Hepatocyte (in vitro differentiated cells): Measurements from ENCODE around the gene KRT36. TPM values are rescaled to one million over a fixed set of nuclear protein-coding genes. Genes with fewer than 3 reads are reported as not detected.
A peak's percentile ranks its signal among the peaks of the same experiment; 100 is the strongest.

ENCODE experiments used
- DNase-seq: peaks from one replicate; pipeline ENCODE4 v3.0.0-alpha.2; 2016; ENCODE audit warnings: low spot score
- H2AFZ ChIP-seq: fragments of 200-600 bp; sonication (generic); 2 replicates; pipeline ENCODE4 v1.6.0; 2016; ENCODE audit warnings: antibody characterized with exemption, mild to moderate bottlenecking
- H3K27ac ChIP-seq: fragments of 200-600 bp; sonication (generic); 2 replicates; pipeline ENCODE4 v1.5.1; 2016; ENCODE audit warnings: mild to moderate bottlenecking
- H3K27me3 ChIP-seq: fragments of 200-600 bp; sonication (generic); 2 replicates; pipeline ENCODE4 v1.6.1; 2016
- H3K36me3 ChIP-seq: fragments of 200-600 bp; sonication (generic); replicated peaks from 2 replicates; pipeline ENCODE4 v1.5.1; 2016; ENCODE audit warnings: low read depth; ENCODE audit not compliant: insufficient read depth
- H3K4me1 ChIP-seq: fragments of 200-600 bp; sonication (generic); 2 replicates; pipeline ENCODE4 v1.5.1; 2016; ENCODE audit warnings: mild to moderate bottlenecking, moderate library complexity; ENCODE audit not compliant: insufficient read depth
- H3K4me2 ChIP-seq: fragments of 200-600 bp; sonication (generic); 2 replicates; pipeline ENCODE4 v1.6.0; 2016
- H3K4me3 ChIP-seq: fragments of 200-600 bp; sonication (generic); 2 replicates; pipeline ENCODE4 v1.5.1; 2016; ENCODE audit warnings: mild to moderate bottlenecking
- H3K79me2 ChIP-seq: fragments of 200-600 bp; sonication (generic); 2 replicates; pipeline ENCODE4 v1.6.0; 2017; ENCODE audit warnings: mild to moderate bottlenecking
- H3K9me2 ChIP-seq: fragments of 200-600 bp; sonication (generic); replicated peaks from 2 replicates; pipeline ENCODE4 v1.6.0; 2017; ENCODE audit warnings: mild to moderate bottlenecking; ENCODE audit not compliant: insufficient read depth
- H3K9me3 ChIP-seq: fragments of 200-600 bp; sonication (generic); 2 replicates; pipeline ENCODE4 v1.5.1; 2016; ENCODE audit warnings: low read depth, mild to moderate bottlenecking
- H4K20me1 ChIP-seq: fragments of 200-600 bp; sonication (generic); 2 replicates; pipeline ENCODE4 v1.6.0; 2016; ENCODE audit warnings: mild to moderate bottlenecking; ENCODE audit not compliant: insufficient read depth, poor library complexity, severe bottlenecking
- EZH2 ChIP-seq: fragments of 200-600 bp; sonication (generic); IDR thresholded peaks from 2 replicates; pipeline ENCODE4 v1.6.1; 2016; ENCODE audit warnings: antibody characterized with exemption, mild to moderate bottlenecking, borderline replicate concordance
- EZH2phosphoT487 ChIP-seq: fragments of 200-600 bp; sonication (generic); IDR thresholded peaks from one replicate; pipeline ENCODE4 v1.6.1; 2018; ENCODE audit warnings: antibody characterized with exemption, mild to moderate bottlenecking, low read depth, moderate library complexity; ENCODE audit not compliant: unreplicated experiment, severe bottlenecking
- WGBS: methylation state at CpG from one replicate; pipeline ENCODE4 v1.1.6; 2016; ENCODE audit warnings: low lambda C conversion rate; ENCODE audit errors: missing lambda C conversion rate; 5-methylcytosine and 5-hydroxymethylcytosine counted together
- polyA plus RNA-seq: library from polyadenylated mRNA; unstranded; fragments of >200 nt; fragmentation: Nextera tagmentation; extraction: Ambion mirVana; gene quantifications from 2 replicates; pipeline ENCODE4 v1.2.1, GENCODE V29; 2016
- total RNA-seq: library from RNA; depleted of rRNA; stranded (reverse); fragments of >200 nt; gene quantifications from 2 replicates; pipeline ENCODE4 v1.2.3, GENCODE V29; 2014
- TF ChIP-seq, protein P1 (sequence below): fragments of 200-600 bp; sonication (generic); IDR thresholded peaks from 2 replicates; pipeline ENCODE4 v1.5.1; 2016; ENCODE audit warnings: antibody characterized with exemption, mild to moderate bottlenecking; ENCODE audit not compliant: poor library complexity

Gene KRT36
- total and polyA plus RNA-seq, 2 experiments from 2014 or later, result not detected

- Histone ChIP-seq H3K4me1 (no peaks in the 10 kb centered on the region), H3K27me3 (no peaks in the 10 kb centered on the region), H2AFZ (no peak overlapping the region), H3K9me3 (no peaks in the 10 kb centered on the region), H3K79me2 (no peaks in the 10 kb centered on the region), H3K36me3 (no peaks in the 10 kb centered on the region), H3K4me2 (no peak overlapping the region), H3K4me3 (no peak overlapping the region), H3K9me2 (no peaks in the 10 kb centered on the region), H4K20me1 (no peaks in the 10 kb centered on the region), H3K27ac (no peak overlapping the region)
- 90% methylated on average over 5 of the region's 5 CpGs for WGBS
- no peak for DNase-seq
- no peak for TF ChIP-seq EZH2phosphoT487
- no peak for TF ChIP-seq EZH2
- TF ChIP-seq, protein P1, sequence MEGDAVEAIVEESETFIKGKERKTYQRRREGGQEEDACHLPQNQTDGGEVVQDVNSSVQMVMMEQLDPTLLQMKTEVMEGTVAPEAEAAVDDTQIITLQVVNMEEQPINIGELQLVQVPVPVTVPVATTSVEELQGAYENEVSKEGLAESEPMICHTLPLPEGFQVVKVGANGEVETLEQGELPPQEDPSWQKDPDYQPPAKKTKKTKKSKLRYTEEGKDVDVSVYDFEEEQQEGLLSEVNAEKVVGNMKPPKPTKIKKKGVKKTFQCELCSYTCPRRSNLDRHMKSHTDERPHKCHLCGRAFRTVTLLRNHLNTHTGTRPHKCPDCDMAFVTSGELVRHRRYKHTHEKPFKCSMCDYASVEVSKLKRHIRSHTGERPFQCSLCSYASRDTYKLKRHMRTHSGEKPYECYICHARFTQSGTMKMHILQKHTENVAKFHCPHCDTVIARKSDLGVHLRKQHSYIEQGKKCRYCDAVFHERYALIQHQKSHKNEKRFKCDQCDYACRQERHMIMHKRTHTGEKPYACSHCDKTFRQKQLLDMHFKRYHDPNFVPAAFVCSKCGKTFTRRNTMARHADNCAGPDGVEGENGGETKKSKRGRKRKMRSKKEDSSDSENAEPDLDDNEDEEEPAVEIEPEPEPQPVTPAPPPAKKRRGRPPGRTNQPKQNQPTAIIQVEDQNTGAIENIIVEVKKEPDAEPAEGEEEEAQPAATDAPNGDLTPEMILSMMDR, result no peak
Measured at GRCh38 chr17:41499714-41500113, 10.0 kb upstream of the KRT36 start.

GRCh38 chr17:41498276-41498675, 8.6 kb upstream of the KRT36 start:
- H4K20me1 ChIP-seq, result no peaks in the 10 kb centered on the region

GRCh38 chr17:41496803-41497484, 7.2 kb upstream of the KRT36 start:
- H3K4me3 ChIP-seq, result no peak overlapping the region
- no peaks in the 10 kb centered on the region for H3K9me2 ChIP-seq
- WGBS, result 71% methylated on average over 12 of the region's 12 CpGs
- H3K79me2 ChIP-seq, result no peaks in the 10 kb centered on the region
- no peaks in the 10 kb centered on the region for H4K20me1 ChIP-seq
- H3K27me3 ChIP-seq, result no peaks in the 10 kb centered on the region
- no peak overlapping the region for H3K4me2 ChIP-seq
- H3K36me3 ChIP-seq, result no peaks in the 10 kb centered on the region
- H3K27ac ChIP-seq, result no peak overlapping the region
- peaks cover 8% of the 10 kb centered on the region for H3K4me1 ChIP-seq
- H3K9me3 ChIP-seq, result no peaks in the 10 kb centered on the region
- TF ChIP-seq, protein P1, result peak; percentile 59
- no peak for TF ChIP-seq EZH2phosphoT487
- H2AFZ ChIP-seq, result no peak overlapping the region
- peak; percentile 79 for DNase-seq

More at GRCh38 chr17:41498276-41498675, 8.6 kb upstream of the KRT36 start:
- 75% methylated on average over 6 of the region's 6 CpGs for WGBS
- Histone ChIP-seq H2AFZ (no peak overlapping the region), H3K9me3 (no peaks in the 10 kb centered on the region), H3K36me3 (no peaks in the 10 kb centered on the region), H3K27me3 (no peaks in the 10 kb centered on the region), H3K9me2 (no peaks in the 10 kb centered on the region), H3K4me2 (no peak overlapping the region), H3K4me1 (peaks cover 2% of the 10 kb centered on the region), H3K4me3 (no peak overlapping the region), H3K27ac (no peak overlapping the region), H3K79me2 (no peaks in the 10 kb centered on the region)
- no peak for TF ChIP-seq EZH2
- TF ChIP-seq, protein P1, result no peak
- no peak for TF ChIP-seq EZH2phosphoT487
- no peak for DNase-seq

GRCh38 chr17:41494524-41494923, 4.8 kb upstream of the KRT36 start:
- Histone ChIP-seq H4K20me1 (no peaks in the 10 kb centered on the region), H2AFZ (no peak overlapping the region), H3K27ac (no peak overlapping the region), H3K36me3 (no peaks in the 10 kb centered on the region), H3K27me3 (no peaks in the 10 kb centered on the region), H3K4me3 (no peak overlapping the region), H3K4me2 (no peak overlapping the region), H3K79me2 (no peaks in the 10 kb centered on the region), H3K9me3 (no peaks in the 10 kb centered on the region), H3K9me2 (no peaks in the 10 kb centered on the region), H3K4me1 (peaks cover 8% of the 10 kb centered on the region)
- no peak for DNase-seq
- WGBS, result 82% methylated on average over 2 of the region's 2 CpGs
- TF ChIP-seq, protein P1, result no peak
- TF ChIP-seq EZH2 (no peak), EZH2phosphoT487 (no peak)
